ENCODE results near the gene ZHX3.

- TF ChIP-seq, protein P1, sequence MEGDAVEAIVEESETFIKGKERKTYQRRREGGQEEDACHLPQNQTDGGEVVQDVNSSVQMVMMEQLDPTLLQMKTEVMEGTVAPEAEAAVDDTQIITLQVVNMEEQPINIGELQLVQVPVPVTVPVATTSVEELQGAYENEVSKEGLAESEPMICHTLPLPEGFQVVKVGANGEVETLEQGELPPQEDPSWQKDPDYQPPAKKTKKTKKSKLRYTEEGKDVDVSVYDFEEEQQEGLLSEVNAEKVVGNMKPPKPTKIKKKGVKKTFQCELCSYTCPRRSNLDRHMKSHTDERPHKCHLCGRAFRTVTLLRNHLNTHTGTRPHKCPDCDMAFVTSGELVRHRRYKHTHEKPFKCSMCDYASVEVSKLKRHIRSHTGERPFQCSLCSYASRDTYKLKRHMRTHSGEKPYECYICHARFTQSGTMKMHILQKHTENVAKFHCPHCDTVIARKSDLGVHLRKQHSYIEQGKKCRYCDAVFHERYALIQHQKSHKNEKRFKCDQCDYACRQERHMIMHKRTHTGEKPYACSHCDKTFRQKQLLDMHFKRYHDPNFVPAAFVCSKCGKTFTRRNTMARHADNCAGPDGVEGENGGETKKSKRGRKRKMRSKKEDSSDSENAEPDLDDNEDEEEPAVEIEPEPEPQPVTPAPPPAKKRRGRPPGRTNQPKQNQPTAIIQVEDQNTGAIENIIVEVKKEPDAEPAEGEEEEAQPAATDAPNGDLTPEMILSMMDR (IDR thresholded peaks at IDR 0.05; ENCODE audit: low read depth, low read length, poor library complexity, severe bottlenecking), result peak; percentile 91
- no peak for TF ChIP-seq EZH2phosphoT487 (IDR thresholded peaks at IDR 0.05; ENCODE audit: borderline replicate concordance, low read length)
Observed at GRCh38 chr20:41173161-41173721, 144.3 kb downstream of the ZHX3 start.

Measured in DOHH2 (cell line).